Spleen (tissue), 11 donors: ENCODE results near the gene XYLT1. TPM values are rescaled to one million over a fixed set of nuclear protein-coding genes. Genes with fewer than 3 reads are reported as not detected.
"Not testable (repeated sequence)": the region's sequence is repeated elsewhere in the genome, so short reads cannot be mapped to it uniquely, and the experiment has no call there.

Experiments
- DNase-seq: peaks from one replicate; pipeline ENCODE4 v3.0.0-alpha.2; 2020
- H3K27ac ChIP-seq, 8 donors: fragments of 200-600 bp; sonication (generic) in 7 of 8; 1 replicate in 4 of 8; 2 replicates in 4 of 8; pipeline versions ENCODE4 v1.5.0 to v1.8.0; 2016 to 2021; ENCODE audit warnings: inconsistent platforms in 4 of 8, mild to moderate bottlenecking in 4 of 8, moderate library complexity in 1 of 8
- H3K27me3 ChIP-seq, 7 donors: fragments of 200-600 bp; sonication (generic) in 6 of 7; replicated peaks in 1 of 7; 1 replicate in 4 of 7; 2 replicates in 3 of 7; pipeline versions ENCODE4 v1.5.0 to v1.8.0; 2016 to 2021; ENCODE audit warnings: inconsistent platforms in 3 of 7, mild to moderate bottlenecking in 1 of 7
- H3K36me3 ChIP-seq, 6 donors: fragments of 200-600 bp; sonication (generic) in 5 of 6; 1 replicate in 4 of 6; 2 replicates in 2 of 6; pipeline versions ENCODE4 v1.5.0 to v1.8.0; 2016 to 2021; ENCODE audit warnings: inconsistent platforms in 2 of 6
- H3K4me1 ChIP-seq, 6 donors: fragments of 200-600 bp; sonication (generic) in 5 of 6; 1 replicate in 3 of 6; 2 replicates in 3 of 6; pipeline versions ENCODE4 v1.5.0 to v1.8.0; 2016 to 2021; ENCODE audit warnings: inconsistent platforms in 3 of 6
- H3K4me3 ChIP-seq, 8 donors: fragments of 200-600 bp; sonication (generic) in 7 of 8; 1 replicate in 4 of 8; 2 replicates in 4 of 8; pipeline versions ENCODE4 v1.5.0 to v1.8.0; 2016 to 2021; ENCODE audit warnings: inconsistent platforms in 4 of 8, mild to moderate bottlenecking in 4 of 8, moderate library complexity in 2 of 8
- H3K9me3 ChIP-seq, 8 donors: fragments of 200-600 bp; sonication (generic) in 7 of 8; 1 replicate in 4 of 8; 2 replicates in 4 of 8; pipeline versions ENCODE4 v1.5.0 to v1.8.0; 2016 to 2021; ENCODE audit warnings: inconsistent platforms in 4 of 8
- CTCF ChIP-seq, 11 experiments: fragments of 200-600 bp in 7 of 11; fragments of 450-650 bp in 4 of 11; sonication (generic) in 4 of 11; IDR thresholded peaks in 8 of 11; conservative IDR thresholded peaks in 3 of 11; 1 replicate in 7 of 11; 2 replicates in 4 of 11; pipeline versions ENCODE4 v1.4.0 to v1.8.0; 2016 to 2021; ENCODE audit warnings: antibody characterized with exemption in 11 of 11, inconsistent platforms in 4 of 11, mild to moderate bottlenecking in 1 of 11
- POLR2A ChIP-seq, 3 donors: fragments of 450-650 bp; IDR thresholded peaks; one replicate each; pipeline ENCODE4 v1.5.1; 2017; ENCODE audit warnings: antibody characterized with exemption in 3 of 3, mild to moderate bottlenecking in 1 of 3
- POLR2AphosphoS5 ChIP-seq, 3 donors: sonication (generic); formaldehyde crosslinking; IDR thresholded peaks; one replicate each; pipeline ENCODE4 v1.5.1; 2017; ENCODE audit warnings: antibody characterized with exemption in 3 of 3
- WGBS, 5 donors: extraction: QIAGEN DNeasy Blood & Tissue Kit in 3 of 5; methylation state at CpG; one replicate each; pipeline versions ENCODE4 v1.1.5 to v1.1.7; 2013 to 2018; 5-methylcytosine and 5-hydroxymethylcytosine counted together
- intact Hi-C: fragments of 100-400 bp; cut with DNase I; formaldehyde crosslinking; loops from one replicate; pipeline ENCODE4 v1.15.0; 2023; ENCODE audit warnings: low total_unique reads
- polyA plus RNA-seq, 3 donors: library from polyadenylated mRNA; stranded (reverse); fragments of 200-250 nt; gene quantifications; one replicate each; pipeline ENCODE4 v1.2.1, GENCODE V29; 2013
- total RNA-seq, 7 donors: library from RNA; depleted of rRNA in 3 of 7; stranded (reverse); fragments of >200 nt in 3 of 7; fragmentation: NEBNext Ultra II Directional in 4 of 7; extraction: Animal tissue kit (Norgen Biotek cat#: 25700) in 4 of 7; gene quantifications; one replicate each; pipeline versions ENCODE4 v1.1.0 to v1.2.1, GENCODE V29; 2016 to 2021
- donor health status: healthy with polysubstance abuse.
- donor health status: DM: no; HTN: no; CAD: no; lungs with moderate emphysema.
- donor health status: DM: no; HTN: no; CAD: no.
- donor health status: Bipolar disorder and iron deficiency.
- donor health status: healthy.
- donor health status: DM: no; HTN: no; CAD: no.
- donor health status: DM: yes; HTN: yes; CAD: no.

The XYLT1 gene
- total and polyA plus RNA-seq, 10 donors: 2.1 to 40.7 (median 23.5) TPM

- Histone ChIP-seq H3K4me3 (no peak overlapping the region), H3K27ac (no peak overlapping the region), H3K9me3 (no peaks in the 10 kb centered on the region), H3K36me3 (no peaks in the 10 kb centered on the region), H3K27me3 (no peaks in the 10 kb centered on the region), H3K4me1 (peaks cover 3 to 47% (median 14%) of the 10 kb centered on the region in 6 donors)
- DNase-seq: no peak
- intact Hi-C loops: no loop called here
- no peak for TF ChIP-seq CTCF (IDR thresholded peaks at IDR 0.05 in 8 of 11, conservative IDR thresholded peaks at IDR 0.05 in 3 of 11)
- no peak for TF ChIP-seq POLR2AphosphoS5 (IDR thresholded peaks at IDR 0.05)
- WGBS, 5 donors: 92 to 95% (median 95%) methylated on average over 6 to 8 of the region's 8 CpGs
Observed at GRCh38 chr16:17336530-17336900, 134.2 kb downstream of the XYLT1 start.

GRCh38 chr16:17335826-17336529 lies 134.8 kb downstream of the XYLT1 start:
- WGBS, 5 donors: 68 to 87% (median 79%) methylated on average over 11 of the region's 11 CpGs
- Histone ChIP-seq H3K4me1 (peaks cover 0 to 41% (median 8%) of the 10 kb centered on the region in 6 donors), H3K9me3 (no peaks in the 10 kb centered on the region), H3K4me3 (no peak overlapping the region), H3K27me3 (no peaks in the 10 kb centered on the region), H3K27ac (no peak overlapping the region), H3K36me3 (no peaks in the 10 kb centered on the region)
- intact Hi-C loops: no loop called here
- no peak for TF ChIP-seq CTCF (IDR thresholded peaks at IDR 0.05 in 8 of 11, conservative IDR thresholded peaks at IDR 0.05 in 3 of 11)
- no peak for TF ChIP-seq POLR2A (IDR thresholded peaks at IDR 0.05)
- TF ChIP-seq POLR2AphosphoS5 (IDR thresholded peaks at IDR 0.05): no peak
- no peak for DNase-seq

- intact Hi-C loops, H3K36me3 ChIP-seq, DNase-seq, H3K27me3 ChIP-seq, H3K27ac ChIP-seq, H3K9me3 ChIP-seq, H3K4me3 ChIP-seq: not testable (repeated sequence)
- WGBS, 5 donors: 71 to 96% (median 81%) methylated on average over 10 of the region's 10 CpGs
- H3K4me1 ChIP-seq: peaks cover 0 to 35% (median 2%) of the 10 kb centered on the region in 6 donors
Observed at GRCh38 chr16:17335406-17335805, 135.4 kb downstream of the XYLT1 start.

GRCh38 chr16:17334096-17334495 lies 136.7 kb downstream of the XYLT1 start:
- no peak for DNase-seq
- no peak overlapping the region for H3K4me3 ChIP-seq
- peaks cover 0 to 33% (median 0%) of the 10 kb centered on the region in 6 donors for H3K4me1 ChIP-seq
- H3K36me3 ChIP-seq: no peaks in the 10 kb centered on the region
- no peaks in the 10 kb centered on the region for H3K27me3 ChIP-seq
- WGBS, 5 donors: 50 to 93% (median 65%) methylated on average over 5 of the region's 5 CpGs
- H3K9me3 ChIP-seq: no peaks in the 10 kb centered on the region
- intact Hi-C loops: no loop called here
- no peak overlapping the region for H3K27ac ChIP-seq
- no peak for TF ChIP-seq POLR2AphosphoS5 (IDR thresholded peaks at IDR 0.05)
- TF ChIP-seq CTCF (IDR thresholded peaks at IDR 0.05 in 8 of 11, conservative IDR thresholded peaks at IDR 0.05 in 3 of 11): no peak
- TF ChIP-seq POLR2A (IDR thresholded peaks at IDR 0.05): no peak
